Kidney (tissue), 14 donors: ENCODE data around the gene GAS7. TPM values are rescaled to one million over a fixed set of nuclear protein-coding genes. Genes with fewer than 3 reads are reported as not detected.

Experiments used
- DNase-seq, 5 donors: peaks; one replicate each; pipeline ENCODE4 v3.0.0-alpha.2; 2013 to 2020
- FAIRE-seq: peaks from 2 replicates; lab custom pipeline; 2012; peaks lifted over from hg19 to GRCh38; lab: Jason Lieb, UNC
- H3K27ac ChIP-seq, 2 donors: one replicate each; pipeline ENCODE4 v1.7.0; 2013; ENCODE audit warnings: low read depth in 2 of 2, low read length in 2 of 2, inconsistent platforms in 1 of 2
- H3K27me3 ChIP-seq: one replicate; pipeline ENCODE4 v1.7.1; 2013; ENCODE audit warnings: low read length, inconsistent platforms; ENCODE audit not compliant: control insufficient read depth, insufficient read depth
- H3K36me3 ChIP-seq, 3 donors: one replicate each; pipeline versions ENCODE4 v1.7.0 to v1.7.1; 2013; ENCODE audit warnings: low read length in 3 of 3, control low read depth in 1 of 3, inconsistent platforms in 1 of 3; ENCODE audit not compliant: insufficient read depth in 3 of 3, control insufficient read depth in 2 of 3
- H3K4me1 ChIP-seq, 3 donors: one replicate each; pipeline versions ENCODE4 v1.7.0 to v1.7.1; 2013; ENCODE audit warnings: low read length in 3 of 3, inconsistent platforms in 1 of 3, low read depth in 1 of 3; ENCODE audit not compliant: control insufficient read depth in 2 of 3, insufficient read depth in 2 of 3
- H3K4me3 ChIP-seq, 3 donors: one replicate each; pipeline versions ENCODE4 v1.7.0 to v1.8.1; 2013; ENCODE audit warnings: low read length in 3 of 3, control low read depth in 1 of 3, inconsistent platforms in 1 of 3
- H3K9ac ChIP-seq, 3 donors: one replicate each; pipeline versions ENCODE4 v1.7.0 to v1.7.1; 2013; ENCODE audit warnings: low read length in 3 of 3, control low read depth in 1 of 3, inconsistent platforms in 1 of 3
- H3K9me3 ChIP-seq, 3 donors: one replicate each; pipeline versions ENCODE4 v1.7.0 to v1.7.1; 2013; ENCODE audit warnings: low read length in 3 of 3, control low read depth in 1 of 3, inconsistent platforms in 1 of 3; ENCODE audit not compliant: control insufficient read depth in 2 of 3, insufficient read depth in 1 of 3
- CTCF ChIP-seq: IDR thresholded peaks from 3 replicates; pipeline ENCODE4 v1.5.1; 2012; ENCODE audit warnings: mild to moderate bottlenecking, moderate library complexity, borderline replicate concordance; ENCODE audit not compliant: insufficient read depth; ENCODE audit errors: extremely low read depth
- intact Hi-C: fragments of 100-400 bp; cut with DNase I; formaldehyde crosslinking; loops from one replicate; pipeline ENCODE4 v1.11.1; 2022
- polyA plus RNA-seq: library from polyadenylated mRNA; stranded (reverse); fragments of 350-450 nt; fragmentation: Illumina TruSeq; extraction: RNeasy Lipid Tissue Mini Kit (QIAGEN cat#74804); gene quantifications from one replicate; pipeline ENCODE4 v1.2.3, GENCODE V29; 2014; ENCODE audit warnings: low read depth, low replicate concordance; ENCODE audit not compliant: insufficient read depth
- total RNA-seq: library from RNA; stranded (reverse); fragmentation: NEBNext Ultra II Directional; extraction: Animal tissue kit (Norgen Biotek cat#: 25700); gene quantifications from one replicate; pipeline ENCODE4 v1.2.1, GENCODE V29; 2021
- donor health status: control.
- donor health status: control.
- donor health status: control.
- donor health status: control.
- donor health status: control.
- donor health status: DM: yes; HTN: yes; CAD: no.
- donor health status: Normal renal cell carcinoma (clear cell type).

Gene GAS7
- total and polyA plus RNA-seq, 2 donors from 2014 or later, result 1.1 to 20.5 TPM

DNA sequence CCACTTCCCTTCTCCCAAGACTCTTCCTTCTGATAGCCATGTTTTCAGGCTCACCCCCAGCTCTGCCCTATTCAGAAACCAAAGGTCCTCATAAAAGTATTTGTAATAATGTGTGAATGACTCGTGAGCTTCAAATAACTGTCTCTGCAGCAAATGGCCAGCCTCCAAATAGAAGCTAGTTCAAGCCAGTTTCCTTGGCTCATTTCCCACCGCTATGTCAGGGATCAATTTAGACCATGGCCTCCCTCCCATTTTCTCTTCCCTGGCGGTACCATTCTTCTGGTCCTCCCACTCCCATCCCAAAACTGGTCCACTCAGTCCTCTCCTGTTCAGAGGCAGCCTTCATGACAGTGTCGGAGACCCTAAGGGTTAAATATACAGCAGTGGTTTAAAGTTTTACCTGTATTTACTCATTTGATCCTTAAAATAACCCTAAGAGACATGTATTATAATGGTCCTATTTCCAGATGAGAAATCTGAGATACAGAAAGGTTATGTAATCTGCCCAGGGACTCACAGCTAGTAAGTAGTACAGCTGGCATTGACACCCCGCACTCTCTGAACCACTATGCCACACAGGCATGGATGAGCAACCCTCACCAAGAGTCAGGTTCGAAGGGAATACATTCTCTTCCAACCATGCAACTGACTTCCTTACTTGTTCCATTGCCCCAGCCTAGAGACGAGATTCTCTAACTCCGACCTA is 42.9 kb downstream of the GAS7 start:
- TF ChIP-seq CTCF, result no peak
- Histone ChIP-seq H3K27ac (no peak overlapping the region), H3K27me3 (no peaks in the 10 kb centered on the region), H3K9ac (no peak overlapping the region), H3K4me1 (peaks cover 0 to 2% (median 0%) of the 10 kb centered on the region in 3 donors), H3K4me3 (no peak overlapping the region), H3K9me3 (no peaks in the 10 kb centered on the region), H3K36me3 (no peaks in the 10 kb centered on the region)
- intact Hi-C loops, result no loop called here
- DNase-seq (no peak), FAIRE-seq (no peak)

- H3K9me3 ChIP-seq, result no peaks in the 10 kb centered on the region
- no peak for TF ChIP-seq CTCF
- H3K9ac ChIP-seq, result no peak overlapping the region
- FAIRE-seq (no peak), DNase-seq (no peak)
- intact Hi-C loops, result no loop called here
- H3K27ac ChIP-seq, result no peak overlapping the region
- peaks cover 0 to 2% (median 0%) of the 10 kb centered on the region in 3 donors for H3K36me3 ChIP-seq
- no peaks in the 10 kb centered on the region for H3K27me3 ChIP-seq
- H3K4me1 ChIP-seq, result peaks cover 0 to 2% (median 0%) of the 10 kb centered on the region in 3 donors
- no peak overlapping the region for H3K4me3 ChIP-seq
Measured at GRCh38 chr17:10151667-10152496, 46.5 kb downstream of the GAS7 start.

DNA sequence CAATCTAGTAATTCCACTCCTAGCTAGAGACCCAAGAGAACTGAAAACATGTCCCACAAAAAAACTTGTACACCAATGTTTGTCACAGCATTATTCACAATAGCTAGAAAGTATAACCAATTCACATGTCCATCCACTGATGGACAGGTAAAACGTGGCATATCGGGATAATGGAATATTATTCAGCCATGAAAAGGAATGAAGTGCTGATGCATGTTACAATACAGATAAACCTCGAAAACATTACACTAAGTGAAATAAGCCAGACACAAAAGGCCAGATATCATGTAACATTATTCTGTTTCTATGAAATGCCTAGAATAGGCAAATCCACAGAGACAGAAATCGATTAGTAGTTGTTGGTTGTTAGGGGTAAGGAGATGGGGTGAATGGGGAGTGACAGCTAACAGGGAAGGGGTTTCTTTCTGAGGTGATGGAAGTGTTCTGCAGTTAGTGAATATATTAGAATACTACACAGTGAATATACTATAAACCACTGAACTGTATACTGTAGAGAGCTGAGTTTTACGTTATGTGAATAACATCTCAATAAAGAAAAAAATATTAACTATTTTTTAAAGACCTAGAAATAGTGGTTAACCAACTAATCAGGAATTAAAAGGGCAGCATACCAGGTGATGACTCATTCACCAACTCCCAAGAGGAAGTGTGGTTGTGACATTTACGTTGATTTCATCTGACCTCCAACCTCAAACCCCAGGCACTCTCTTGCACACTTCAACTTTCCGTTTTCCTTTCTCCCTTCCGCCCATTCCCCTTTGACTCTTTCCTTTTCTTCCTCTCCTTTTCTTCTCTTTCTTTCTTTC is 48.6 kb downstream of the GAS7 start:
- no peak for FAIRE-seq
- no peak for TF ChIP-seq CTCF
- Histone ChIP-seq H3K4me1 (no peaks in the 10 kb centered on the region), H3K4me3 (no peak overlapping the region), H3K9ac (no peak overlapping the region), H3K36me3 (peaks cover 0 to 2% (median 0%) of the 10 kb centered on the region in 3 donors), H3K9me3 (no peaks in the 10 kb centered on the region), H3K27me3 (no peaks in the 10 kb centered on the region), H3K27ac (no peak overlapping the region)
- intact Hi-C loops, result no loop called here
- no peak for DNase-seq
